Activated T-helper 17 cell treated with anti-CD3 and anti-CD28 coated beads, Interleukin-2, amount 50 U/mL, for 72 hours (primary cell): Measurements from ENCODE around the gene UBE2L6. TPM values are rescaled to one million over a fixed set of nuclear protein-coding genes. Genes with fewer than 3 reads are reported as not detected.

ENCODE experiments used
- ATAC-seq: fragments of 150-1000 bp; cut with Tn5 transposase; replicated peaks from 2 replicates; pipeline ENCODE4 v1.10.0; 2021; ENCODE audit warnings: mild to moderate bottlenecking, moderate library complexity
- H3K27ac Mint-ChIP-seq: one replicate; pipeline ENCODE4 v1.8.0; 2022; ENCODE audit warnings: mixed read lengths
- H3K27me3 Mint-ChIP-seq: one replicate; pipeline ENCODE4 v1.8.0; 2022; ENCODE audit warnings: mixed read lengths
- H3K36me3 Mint-ChIP-seq: one replicate; pipeline ENCODE4 v1.8.0; 2022; ENCODE audit warnings: low read depth, mild to moderate bottlenecking, mixed read lengths
- H3K4me1 Mint-ChIP-seq: one replicate; pipeline ENCODE4 v1.8.0; 2022; ENCODE audit warnings: mixed read lengths
- H3K4me3 Mint-ChIP-seq: one replicate; pipeline ENCODE4 v1.8.0; 2022; ENCODE audit warnings: mild to moderate bottlenecking, mixed read lengths
- H3K9me3 Mint-ChIP-seq: one replicate; pipeline ENCODE4 v1.8.0; 2022; ENCODE audit warnings: mixed read lengths
- total RNA-seq, 2 donors: library from RNA; stranded (reverse); gene quantifications; one replicate each; pipeline ENCODE4 v1.2.3, GENCODE V29; 2022

Gene UBE2L6
- total RNA-seq, 2 donors from 2014 or later = 69.2 to 110 TPM

GRCh38 chr11:57506522-57506921 lies 61.0 kb downstream of the UBE2L6 start:
- Mint-ChIP-seq H3K27ac (no peak overlapping the region), H3K9me3 (no peaks in the 10 kb centered on the region)

GRCh38 chr11:57504511-57504910 lies 63.0 kb downstream of the UBE2L6 start:
- peaks cover 9% of the 10 kb centered on the region for H3K36me3 Mint-ChIP-seq
- no peak overlapping the region for H3K4me3 Mint-ChIP-seq
- H3K4me1 Mint-ChIP-seq = peaks cover 7% of the 10 kb centered on the region
- ATAC-seq = no peak
- H3K27me3 Mint-ChIP-seq = no peaks in the 10 kb centered on the region
- no peaks in the 10 kb centered on the region for H3K9me3 Mint-ChIP-seq
- H3K27ac Mint-ChIP-seq = no peak overlapping the region

More at GRCh38 chr11:57506522-57506921, 61.0 kb downstream of the UBE2L6 start:
- H3K27me3 Mint-ChIP-seq = no peaks in the 10 kb centered on the region
- no peaks in the 10 kb centered on the region for H3K36me3 Mint-ChIP-seq
- ATAC-seq = no peak
- H3K4me3 Mint-ChIP-seq = no peak overlapping the region
- H3K4me1 Mint-ChIP-seq = no peaks in the 10 kb centered on the region

- H3K4me3 Mint-ChIP-seq = no peak overlapping the region
- no peak for ATAC-seq
- no peaks in the 10 kb centered on the region for H3K27me3 Mint-ChIP-seq
- H3K36me3 Mint-ChIP-seq = peaks cover 9% of the 10 kb centered on the region
- no peaks in the 10 kb centered on the region for H3K9me3 Mint-ChIP-seq
- no peak overlapping the region for H3K27ac Mint-ChIP-seq
- H3K4me1 Mint-ChIP-seq = peaks cover 7% of the 10 kb centered on the region
Measured at GRCh38 chr11:57502870-57503269, 64.6 kb downstream of the UBE2L6 start.

- H3K27ac Mint-ChIP-seq = no peak overlapping the region
- no peaks in the 10 kb centered on the region for H3K27me3 Mint-ChIP-seq
- H3K9me3 Mint-ChIP-seq = no peaks in the 10 kb centered on the region
- no peak for ATAC-seq
- peaks cover 12% of the 10 kb centered on the region for H3K36me3 Mint-ChIP-seq
- H3K4me3 Mint-ChIP-seq = no peak overlapping the region
- H3K4me1 Mint-ChIP-seq = peaks cover 7% of the 10 kb centered on the region
Measured at GRCh38 chr11:57502376-57502775, 65.1 kb downstream of the UBE2L6 start.

- Mint-ChIP-seq H3K9me3 (no peaks in the 10 kb centered on the region), H3K27me3 (no peaks in the 10 kb centered on the region), H3K4me3 (no peak overlapping the region), H3K27ac (no peak overlapping the region), H3K36me3 (peaks cover 16% of the 10 kb centered on the region), H3K4me1 (peaks cover 7% of the 10 kb centered on the region)
- no peak for ATAC-seq
Measured at GRCh38 chr11:57501953-57502352, 65.5 kb downstream of the UBE2L6 start.

Other genes with a start within 250 kb of the UBE2L6 start
- 10 to 100 TPM in 1 of 2 donors, 1 to 10 TPM in 1; 4.1 to 13.6 TPM for gene TNKS1BP1, start 242.7 kb downstream of the UBE2L6 start, total RNA-seq
- 100 to 1,000 TPM in 1 of 2 donors, 10 to 100 TPM in 1; 92.1 to 171 TPM for gene SSRP1, start 231.8 kb downstream of the UBE2L6 start, total RNA-seq
- not detected for gene P2RX3, start 229.3 kb downstream of the UBE2L6 start, total RNA-seq
- not detected for gene PRG3, start 186.5 kb downstream of the UBE2L6 start, total RNA-seq
- 1 to 10 TPM; 2.2 to 6.2 TPM for gene PRG2, start 177.0 kb downstream of the UBE2L6 start, total RNA-seq
- gene SLC43A3, start 140.6 kb downstream of the UBE2L6 start, total RNA-seq = 100 to 1,000 TPM; 346 to 386 TPM
- under 1 TPM; 0.22 to 0.82 TPM for gene RTN4RL2, start 107.1 kb downstream of the UBE2L6 start, total RNA-seq
- gene SLC43A1, start 52.0 kb downstream of the UBE2L6 start, total RNA-seq = 10 to 100 TPM in 1 of 2 donors, 1 to 10 TPM in 1; 9.1 to 20.0 TPM
- gene TIMM10, start 36.9 kb downstream of the UBE2L6 start, total RNA-seq = 100 to 1,000 TPM in 1 of 2 donors, 10 to 100 TPM in 1; 56.4 to 125 TPM
- gene SMTNL1, start 30.1 kb downstream of the UBE2L6 start, total RNA-seq = not detected
- gene SERPING1, start 30.0 kb upstream of the UBE2L6 start, total RNA-seq = not detected
- gene YPEL4, start 82.2 kb upstream of the UBE2L6 start, total RNA-seq = 1 to 10 TPM in 1 of 2 donors, not detected in 1; 1.5 TPM
- gene CLP1, start 90.1 kb upstream of the UBE2L6 start, total RNA-seq = 10 to 100 TPM; 16.6 to 24.1 TPM
- gene ZDHHC5, start 100.4 kb upstream of the UBE2L6 start, total RNA-seq = 10 to 100 TPM; 58.2 to 79.9 TPM
- 10 to 100 TPM; 10.9 to 12.3 TPM for gene MED19, start 144.5 kb upstream of the UBE2L6 start, total RNA-seq
- gene TMX2, start 144.9 kb upstream of the UBE2L6 start, total RNA-seq = 10 to 100 TPM; 40.3 to 75.7 TPM
- 100 to 1,000 TPM; 149 to 175 TPM for gene SELENOH, start 173.8 kb upstream of the UBE2L6 start, total RNA-seq
- gene BTBD18, start 184.1 kb upstream of the UBE2L6 start, total RNA-seq = not detected
- 10 to 100 TPM in 1 of 2 donors, 1 to 10 TPM in 1; 4.6 to 12.5 TPM for gene CTNND1, start 194.1 kb upstream of the UBE2L6 start, total RNA-seq